EL (cell line): ENCODE data around the gene MEAK7.

Experiments
- DNase-seq: peaks from one replicate; pipeline ENCODE4 v3.0.0-alpha.2; 2016

The MEAK7 gene, protein sequence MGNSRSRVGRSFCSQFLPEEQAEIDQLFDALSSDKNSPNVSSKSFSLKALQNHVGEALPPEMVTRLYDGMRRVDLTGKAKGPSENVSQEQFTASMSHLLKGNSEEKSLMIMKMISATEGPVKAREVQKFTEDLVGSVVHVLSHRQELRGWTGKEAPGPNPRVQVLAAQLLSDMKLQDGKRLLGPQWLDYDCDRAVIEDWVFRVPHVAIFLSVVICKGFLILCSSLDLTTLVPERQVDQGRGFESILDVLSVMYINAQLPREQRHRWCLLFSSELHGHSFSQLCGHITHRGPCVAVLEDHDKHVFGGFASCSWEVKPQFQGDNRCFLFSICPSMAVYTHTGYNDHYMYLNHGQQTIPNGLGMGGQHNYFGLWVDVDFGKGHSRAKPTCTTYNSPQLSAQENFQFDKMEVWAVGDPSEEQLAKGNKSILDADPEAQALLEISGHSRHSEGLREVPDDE

DNA sequence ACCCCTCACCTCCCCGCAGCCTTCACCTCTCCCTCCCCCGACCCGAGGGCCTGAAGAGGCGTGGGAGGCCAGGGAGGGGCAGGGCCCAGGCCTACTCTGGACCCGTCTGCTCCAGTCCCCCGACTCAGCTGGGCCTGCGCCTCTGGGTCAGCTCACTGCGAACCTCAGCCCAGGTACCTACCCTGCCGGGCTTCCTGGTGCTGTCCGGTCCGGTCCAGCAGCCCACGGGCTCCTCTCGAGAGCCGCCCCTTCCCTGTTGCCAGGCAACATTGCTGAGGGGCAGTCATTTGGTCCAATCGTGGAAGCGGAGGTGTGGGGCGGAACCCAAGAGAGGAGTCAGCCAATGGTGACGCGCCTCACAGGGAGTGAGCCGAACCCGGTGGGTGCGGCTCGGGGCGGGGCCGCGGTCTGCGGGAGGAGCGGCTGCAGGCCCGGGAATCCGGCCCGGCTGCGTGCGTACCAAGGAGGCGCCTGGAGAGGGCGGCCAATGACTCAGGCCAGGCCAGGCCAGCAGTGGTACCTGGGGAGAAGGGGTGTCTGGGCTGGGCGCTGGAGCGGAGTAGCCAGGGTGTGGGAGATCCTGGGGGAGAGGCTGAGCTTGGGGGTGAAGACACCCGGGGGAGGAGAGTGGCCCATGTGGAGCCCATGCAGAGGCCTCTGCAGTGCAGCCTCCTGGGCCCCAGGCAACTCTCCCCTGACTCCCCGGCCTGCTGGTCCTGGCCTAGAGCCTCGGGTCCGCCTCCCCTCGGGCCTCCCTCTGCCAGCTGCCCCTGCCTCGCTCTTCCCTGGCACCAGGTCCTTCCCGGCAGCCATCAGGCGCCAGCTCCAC, at the start of gene MEAK7:
Gene MEAK7 (minus strand): TSS at position 240 of the 829 bp plus-strand sequence. CDS start 6,573 bp downstream, outside the sequence.
- peak; percentile 99 for DNase-seq

GRCh38 chr16:84553873-84554399, 49.5 kb upstream of the MEAK7 start:
- no peak for DNase-seq

DNA sequence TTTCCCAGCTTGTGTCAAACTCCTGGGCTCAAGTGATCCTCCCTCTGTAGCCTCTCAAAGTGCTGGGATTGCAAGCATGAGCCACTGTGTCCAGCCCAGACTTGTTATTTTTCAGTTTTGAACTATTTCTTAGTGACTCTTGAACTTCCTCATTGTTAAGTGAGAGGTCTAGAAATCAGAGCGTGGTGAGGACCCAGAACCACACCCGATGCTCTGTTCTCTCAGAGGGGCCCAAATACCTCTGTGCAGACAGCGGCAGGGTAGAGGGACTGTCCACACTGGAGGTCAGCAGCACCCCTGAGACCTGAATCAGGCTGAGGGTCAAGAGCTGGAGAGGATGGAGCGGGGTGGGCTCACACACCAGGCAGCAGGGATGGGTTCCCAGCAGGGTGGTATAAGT, 47.7 kb upstream of the MEAK7 start:
- DNase-seq: no peak

DNA sequence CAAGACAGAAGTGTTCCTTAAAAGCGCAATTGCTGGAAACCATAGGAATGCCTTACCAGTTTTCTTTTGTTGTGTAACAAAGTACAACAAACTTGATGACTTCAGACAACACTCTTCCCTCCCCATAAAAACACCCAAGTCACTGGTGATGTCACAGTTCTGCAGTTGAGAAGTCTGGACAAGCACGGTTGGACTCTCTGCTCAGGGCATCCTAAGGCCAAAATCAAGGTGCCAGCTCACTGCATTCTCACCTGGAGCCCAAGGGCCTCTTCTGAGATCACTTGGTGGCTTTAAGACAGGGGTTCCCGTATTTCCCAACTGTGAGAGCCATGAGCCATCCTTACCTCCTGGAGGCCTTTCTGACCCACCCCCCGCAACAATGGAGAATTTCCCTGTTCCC, 45.6 kb upstream of the MEAK7 start:
- no peak for DNase-seq

DNA sequence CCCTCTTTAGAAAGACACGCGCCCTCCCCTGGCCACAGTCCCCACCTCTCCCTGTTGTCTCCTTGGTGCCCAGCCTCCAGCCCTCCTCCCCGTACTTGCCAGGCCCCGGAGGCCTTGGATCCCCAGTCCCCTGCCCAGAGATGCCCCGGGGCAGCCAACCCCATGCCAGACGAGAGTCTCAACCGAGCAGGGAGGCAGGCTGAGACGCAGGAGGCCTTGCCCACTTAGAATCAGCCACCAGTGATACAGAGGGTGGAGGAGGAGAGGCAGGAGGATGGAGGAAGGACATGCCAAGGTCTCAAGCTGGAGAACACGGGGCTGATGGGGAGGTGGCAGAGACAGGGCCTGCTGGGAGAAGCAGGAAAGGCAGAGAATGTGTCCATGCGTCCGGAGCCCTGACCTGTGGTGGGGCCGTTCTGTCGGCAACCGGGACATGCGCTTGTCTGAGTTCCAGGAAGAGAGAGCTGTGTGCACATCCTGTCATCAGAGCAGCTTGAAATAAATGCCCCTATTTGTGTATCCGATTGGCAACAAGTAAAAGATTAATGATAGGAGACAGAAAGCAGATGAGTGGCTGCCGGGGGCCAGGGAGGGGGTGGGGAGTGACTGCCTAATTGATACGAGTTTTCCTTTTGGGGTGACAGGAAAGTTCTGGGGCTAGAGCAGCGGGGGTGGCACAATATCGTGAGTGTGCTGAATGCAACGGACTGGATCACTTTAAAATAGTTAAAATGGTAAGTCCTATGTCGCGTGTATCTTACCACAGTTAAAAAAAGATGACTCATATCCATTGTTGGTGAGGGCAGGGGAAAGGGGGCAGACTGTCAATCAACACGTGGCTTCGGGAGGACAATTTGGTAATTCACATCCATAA, 44.7 kb upstream of the MEAK7 start:
- no peak for DNase-seq

- no peak for DNase-seq
These were observed 44.0 kb upstream of the MEAK7 start for GRCh38 chr16:84548508-84548907.

GRCh38 chr16:84547546-84548061, 43.1 kb upstream of the MEAK7 start:
- DNase-seq: no peak

DNA sequence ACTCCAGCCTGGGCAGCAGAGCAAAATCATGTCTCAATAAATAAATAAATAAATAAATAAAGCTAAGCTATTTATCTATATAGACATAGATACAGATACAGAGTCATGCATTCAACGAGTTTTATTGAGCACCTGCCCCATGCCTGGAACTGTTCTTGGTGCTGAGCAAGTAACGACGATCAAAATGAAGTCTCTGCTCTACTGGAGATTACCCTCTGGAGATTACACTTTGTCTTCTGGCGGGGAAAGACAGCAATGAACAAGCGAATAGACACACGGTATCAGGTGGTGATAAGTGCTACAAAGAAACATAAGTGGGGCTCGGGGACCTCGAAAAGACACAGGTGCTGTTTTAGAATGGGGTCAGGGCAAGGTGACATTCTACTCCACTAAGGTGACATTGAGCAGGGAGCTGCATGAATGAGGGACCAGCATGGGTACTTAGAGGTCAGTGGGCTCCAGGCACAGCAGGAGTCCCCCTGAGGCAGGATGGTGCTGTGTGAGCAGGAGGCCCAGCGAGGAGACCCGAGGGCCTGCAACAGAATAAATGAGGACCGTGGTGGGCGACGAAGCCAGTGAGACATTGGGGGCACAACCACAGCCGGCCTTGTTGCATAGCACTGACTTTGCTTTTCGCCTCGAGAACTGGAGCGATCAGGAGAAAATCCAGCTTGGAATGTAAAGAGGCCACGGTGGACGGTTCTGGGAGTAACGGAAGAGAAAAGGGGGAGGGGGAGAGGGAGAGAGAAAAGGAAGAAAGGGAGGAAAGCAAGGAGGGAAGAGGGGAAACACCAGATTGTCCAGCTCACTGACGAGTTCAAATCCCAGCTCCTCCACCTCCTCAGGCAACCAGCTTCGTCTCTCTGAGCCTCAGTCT, 42.4 kb upstream of the MEAK7 start:
- DNase-seq: no peak

GRCh38 chr16:84545114-84545737, 40.8 kb upstream of the MEAK7 start:
- no peak for DNase-seq

DNA sequence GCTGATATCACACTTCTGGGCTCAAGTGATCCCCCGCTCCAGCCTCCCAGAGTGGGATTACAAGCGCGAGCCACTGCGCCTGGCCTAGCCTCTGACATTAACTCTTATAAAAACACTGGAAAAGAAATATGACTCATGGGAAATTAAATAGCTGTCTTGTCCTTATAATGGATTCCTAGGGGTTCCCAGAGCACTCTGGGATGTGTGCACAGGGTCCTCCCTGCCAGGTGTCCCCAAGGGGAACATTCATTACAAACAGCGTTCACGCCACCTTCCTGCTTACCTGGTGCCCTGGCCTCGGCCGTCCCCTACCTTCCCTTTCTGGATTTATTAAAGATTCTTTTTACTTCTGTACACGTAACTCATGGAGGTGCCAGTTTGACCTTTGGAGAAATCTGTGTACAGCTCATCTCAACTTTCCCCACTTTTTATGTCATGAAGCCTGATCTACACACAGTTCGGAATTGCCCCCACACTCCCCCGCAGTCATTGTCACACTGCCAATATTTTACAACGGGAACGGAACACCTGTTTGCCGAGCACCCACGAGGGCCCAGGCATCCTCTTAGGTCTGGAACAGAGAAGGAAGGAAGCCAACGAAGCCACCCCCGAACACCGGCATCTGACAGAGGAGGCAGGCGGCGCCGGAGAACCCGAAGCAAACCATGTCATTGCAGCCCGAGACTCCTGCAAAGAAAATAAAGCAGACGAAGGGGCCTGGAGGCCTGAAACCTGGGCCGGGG, 39.7 kb upstream of the MEAK7 start:
- peak; percentile 15 for DNase-seq

DNA sequence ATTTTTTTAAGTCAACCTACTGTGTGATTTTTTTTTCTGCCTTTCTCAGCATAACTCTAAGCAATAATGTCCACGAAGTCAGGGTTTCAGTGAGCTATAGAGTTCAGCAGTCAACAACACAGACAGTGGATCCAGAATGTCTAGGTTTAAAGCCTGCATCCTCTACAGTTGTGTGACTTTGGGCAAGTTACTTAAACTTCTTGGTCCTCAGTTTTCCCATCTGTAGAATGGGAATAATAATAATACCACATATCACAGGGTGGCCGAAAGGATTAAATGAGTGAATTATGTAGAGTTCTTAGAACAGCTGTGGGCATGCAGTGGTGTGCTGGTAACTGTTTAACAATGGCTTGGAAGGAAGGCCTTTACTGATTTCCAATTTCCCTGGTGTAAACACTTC, 38.8 kb upstream of the MEAK7 start:
- DNase-seq: no peak

- peak; percentile 36 for DNase-seq
These were observed 37.7 kb upstream of the MEAK7 start for GRCh38 chr16:84541999-84542817.

GRCh38 chr16:84540194-84540593, 35.7 kb upstream of the MEAK7 start:
- DNase-seq: no peak

GRCh38 chr16:84538222-84538840, 33.9 kb upstream of the MEAK7 start:
- DNase-seq: no peak

DNA sequence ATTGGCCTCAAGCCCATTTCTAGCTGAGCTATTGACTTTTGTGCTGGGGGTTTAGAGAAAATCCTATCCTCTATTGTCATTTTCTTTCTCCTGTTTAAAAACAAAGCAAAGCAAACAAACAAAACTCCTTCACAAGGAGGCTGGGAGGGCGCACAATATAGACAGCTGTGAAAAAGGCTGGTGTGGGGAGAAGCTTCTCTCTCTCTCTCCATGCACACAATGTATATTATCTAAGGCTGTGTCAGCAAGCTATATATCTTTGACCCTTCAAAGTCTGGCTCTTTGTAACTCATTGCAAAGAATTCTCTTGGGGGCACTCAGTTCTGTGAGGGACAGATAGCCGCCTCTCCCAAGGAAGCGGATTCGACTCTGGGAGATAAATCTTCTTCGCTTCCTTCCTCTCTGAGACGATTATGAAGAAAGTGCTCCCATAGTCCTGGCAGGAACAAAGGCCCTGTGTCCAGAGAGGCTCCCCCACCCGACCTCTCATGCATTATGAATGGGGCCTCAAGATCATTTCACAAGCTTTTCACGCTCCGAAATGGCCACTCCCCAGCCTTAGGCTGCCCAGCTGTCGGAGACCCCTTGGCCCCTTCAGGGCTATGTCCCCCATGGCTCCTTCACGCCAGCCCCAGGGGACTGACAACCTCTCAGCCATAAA, 33.2 kb upstream of the MEAK7 start:
- no peak for DNase-seq

DNA sequence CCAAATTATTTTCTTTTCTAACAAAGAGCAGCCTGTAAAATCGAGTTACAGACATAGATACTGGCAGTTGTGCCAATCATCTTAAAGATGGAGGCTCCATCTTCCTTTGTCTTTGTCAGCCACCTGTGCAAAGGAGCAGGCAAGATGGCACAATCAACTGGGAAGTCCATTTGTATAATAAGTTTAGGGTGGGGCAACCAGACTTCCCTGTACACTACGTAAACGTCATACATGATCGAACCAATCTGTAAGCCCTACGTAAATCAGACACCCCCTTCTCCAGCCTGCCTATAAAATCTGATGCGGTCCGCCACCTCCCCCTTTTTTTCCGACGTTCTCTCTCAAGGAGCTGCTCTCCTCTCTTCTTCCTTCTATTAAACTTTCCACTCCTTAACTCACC, 31.4 kb upstream of the MEAK7 start:
- DNase-seq: no peak

- no peak for DNase-seq
These were observed 30.9 kb upstream of the MEAK7 start for GRCh38 chr16:84535408-84535807.

DNA sequence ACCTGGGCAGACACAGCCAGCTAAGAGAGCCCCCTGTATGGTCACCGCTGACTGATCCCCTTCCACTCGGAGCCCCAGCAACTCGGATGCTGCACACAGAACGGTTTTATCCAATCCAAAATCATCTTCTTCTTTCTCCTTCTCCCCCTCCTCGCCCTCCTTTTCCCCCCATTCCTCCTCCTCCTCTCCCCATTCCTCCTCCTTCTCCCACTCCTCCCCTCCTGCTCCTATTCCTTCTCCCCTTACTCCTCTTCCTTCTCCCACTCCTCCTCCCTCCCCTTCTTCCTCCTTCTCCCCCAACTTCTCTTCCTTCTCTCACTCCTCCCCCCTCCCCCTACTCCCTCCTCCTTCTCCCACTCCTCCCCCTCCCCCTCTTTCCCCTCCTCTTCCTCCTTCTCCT, 30.4 kb upstream of the MEAK7 start:
- no peak for DNase-seq
